ENCODE data around the gene SULT2B1. TPM values are rescaled to one million over a fixed set of nuclear protein-coding genes. Genes with fewer than 3 reads are reported as not detected.

Gene SULT2B1
- polyA plus RNA-seq, 2 of the 4 experiments (the other 2 are of a cell fraction), result 22.2 to 34.3 TPM

DNA sequence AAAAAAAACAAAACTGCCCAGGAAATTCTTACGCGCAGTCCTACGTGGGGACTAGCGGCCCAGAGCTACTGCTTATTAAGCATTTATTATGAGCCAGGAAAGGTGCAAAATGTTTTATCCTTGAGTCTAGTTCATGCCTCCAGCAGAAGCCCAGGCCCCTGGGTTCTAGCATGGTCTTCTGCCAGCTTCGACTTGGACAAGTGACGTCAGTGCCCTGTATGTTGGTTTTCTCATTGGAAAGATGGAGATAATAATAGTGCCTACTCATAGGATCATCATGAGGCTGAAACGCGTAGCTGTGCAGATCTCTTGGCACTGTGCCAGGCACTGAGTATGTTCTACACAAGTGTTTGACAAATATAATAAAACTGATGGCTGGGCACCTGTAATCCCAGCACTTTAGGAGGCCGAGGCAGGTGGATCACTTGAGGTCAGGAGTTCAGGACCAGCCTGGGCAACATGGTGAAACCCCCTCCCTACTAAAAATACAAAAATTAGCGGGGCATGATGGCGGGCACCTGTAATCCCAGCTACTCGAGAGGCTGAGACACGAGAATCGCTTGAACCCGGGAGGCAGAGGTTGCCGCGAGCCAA lies 12.4 kb upstream of the SULT2B1 start:
- H3K27ac ChIP-seq, result peak overlapping the region; percentile 43 to 71
- ATAC-seq, result peak; percentile 74 to 83
- DNase-seq (ENCODE audit: low read depth in 1 of 2, low spot score in 1 of 2), result peak; percentile 69 to 94

DNA sequence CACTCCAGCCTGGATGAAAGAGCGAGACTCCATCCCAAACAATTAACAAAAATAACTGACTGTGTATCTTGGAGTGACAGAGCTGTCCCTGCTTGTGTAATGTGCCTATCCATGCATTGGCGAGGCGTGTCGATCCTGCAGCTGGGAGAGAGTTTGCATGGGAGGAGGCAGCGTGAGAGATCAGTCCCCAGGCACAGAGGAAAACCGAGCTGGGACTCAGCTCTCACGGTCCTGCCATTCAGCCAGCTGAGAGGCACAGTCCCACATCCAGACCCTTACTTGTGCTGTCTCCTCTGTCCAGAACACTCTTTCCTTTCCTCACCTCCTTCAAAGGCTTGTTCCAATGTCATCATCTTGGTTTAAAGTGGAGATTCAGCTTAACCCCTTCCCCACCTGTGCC lies 11.9 kb upstream of the SULT2B1 start:
- FAIRE-seq (peak; percentile 65), ATAC-seq (peak; percentile 63 to 66), DNase-seq (ENCODE audit: low read depth in 1 of 2, low spot score in 1 of 2) (peak in 1 of 2 experiments; percentile 55)
- H3K4me2 ChIP-seq, result peak overlapping the region; percentile 37
- no peaks in the 10 kb centered on the region for H3K9me3 ChIP-seq
- POLR2A ChIA-PET, result interaction anchor here (1.0 to 1.6 kb wide), 3 partner anchors 14 to 44 kb away, joined by 3 to 10 read pairs (median 5); no protein-coding TSS in a partner anchor
- H3K4me1 ChIP-seq, result peaks cover 35% of the 10 kb centered on the region
- CTCF ChIA-PET, result interaction anchor here (1.0 to 6.8 kb wide), 10 partner anchors 9 to 68 kb away, joined by 3 to 42 read pairs (median 8); partner anchors contain the start of gene SULT2B1
- 53% methylated on average over 7 of the region's 7 CpGs for WGBS (ENCODE audit: missing lambda C conversion rate)
- TF ChIP-seq, protein P1, sequence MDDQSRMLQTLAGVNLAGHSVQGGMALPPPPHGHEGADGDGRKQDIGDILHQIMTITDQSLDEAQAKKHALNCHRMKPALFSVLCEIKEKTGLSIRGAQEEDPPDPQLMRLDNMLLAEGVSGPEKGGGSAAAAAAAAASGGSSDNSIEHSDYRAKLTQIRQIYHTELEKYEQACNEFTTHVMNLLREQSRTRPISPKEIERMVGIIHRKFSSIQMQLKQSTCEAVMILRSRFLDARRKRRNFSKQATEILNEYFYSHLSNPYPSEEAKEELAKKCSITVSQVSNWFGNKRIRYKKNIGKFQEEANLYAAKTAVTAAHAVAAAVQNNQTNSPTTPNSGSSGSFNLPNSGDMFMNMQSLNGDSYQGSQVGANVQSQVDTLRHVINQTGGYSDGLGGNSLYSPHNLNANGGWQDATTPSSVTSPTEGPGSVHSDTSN (IDR thresholded peaks at IDR 0.05), result no peak
- TF ChIP-seq KDM5A (IDR thresholded peaks at IDR 0.05), result no peak
- TF ChIP-seq HDAC2 (IDR thresholded peaks at IDR 0.05), result no peak
- TF ChIP-seq FOSB (CRISPR knock-in tag; IDR thresholded peaks at IDR 0.05), result no peak
- TF ChIP-seq CBX2 (IDR thresholded peaks at IDR 0.05; ENCODE audit: borderline replicate concordance, low read depth), result no peak
- TF ChIP-seq RAD21 (conservative IDR thresholded peaks at IDR 0.05 in 1 of 2, IDR thresholded peaks at IDR 0.05 in 1 of 2), result no peak
- no peak for TF ChIP-seq CHD2 (IDR thresholded peaks at IDR 0.05; ENCODE audit: low read length, partially characterized antibody)
- TF ChIP-seq, protein P2, sequence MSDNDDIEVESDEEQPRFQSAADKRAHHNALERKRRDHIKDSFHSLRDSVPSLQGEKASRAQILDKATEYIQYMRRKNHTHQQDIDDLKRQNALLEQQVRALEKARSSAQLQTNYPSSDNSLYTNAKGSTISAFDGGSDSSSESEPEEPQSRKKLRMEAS (IDR thresholded peaks at IDR 0.05), result no peak
- TF ChIP-seq RNF2 (IDR thresholded peaks at IDR 0.05; ENCODE audit: borderline replicate concordance, low read depth), result no peak
- peak overlapping the region; percentile 43 to 71 for H3K27ac ChIP-seq
- no peak overlapping the region for H3K4me3 ChIP-seq

More for the DNA sequence above, 12.4 kb upstream of the SULT2B1 start:
- ChIA-PET POLR2A (interaction anchor here (0.7 to 1.6 kb wide), 5 partner anchors 14 to 46 kb away, joined by 3 to 10 read pairs (median 3); no protein-coding TSS in a partner anchor), CTCF (interaction anchor here (0.6 to 6.8 kb wide), 15 partner anchors 10 to 69 kb away, joined by 3 to 42 read pairs (median 5); partner anchors contain the start of gene SULT2B1)
- TF ChIP-seq FOSB (CRISPR knock-in tag; IDR thresholded peaks at IDR 0.05), result no peak
- TF ChIP-seq HOXB5 (CRISPR knock-in tag; IDR thresholded peaks at IDR 0.05), result no peak
- no peak for TF ChIP-seq ZC3H11A (IDR thresholded peaks at IDR 0.05)
- TF ChIP-seq MAFK (IDR thresholded peaks at IDR 0.05; ENCODE audit: partially characterized antibody), result peak; percentile 78
- TF ChIP-seq, protein P2 (IDR thresholded peaks at IDR 0.05), result peak; percentile 22; the same call in 1 of the 2 replicates
- no peak for TF ChIP-seq CBX2 (IDR thresholded peaks at IDR 0.05; ENCODE audit: borderline replicate concordance, low read depth)
- no peak for TF ChIP-seq MYC (IDR thresholded peaks at IDR 0.05; ENCODE audit: borderline replicate concordance, low read length)
- TF ChIP-seq FOXS1 (CRISPR knock-in tag; IDR thresholded peaks at IDR 0.05), result no peak
- no peak for TF ChIP-seq CEBPB (IDR thresholded peaks at IDR 0.05)
- no peak for TF ChIP-seq RNF2 (IDR thresholded peaks at IDR 0.05; ENCODE audit: borderline replicate concordance, low read depth)
- 0 out of 5 replicates have a peak, but pooled peaks of 1 of the 2 experiments have one; percentile 19 for TF ChIP-seq JUN (IDR thresholded peaks at IDR 0.05)
- peak; percentile 59; the same call in 1 of the 2 replicates for TF ChIP-seq GATA3 (IDR thresholded peaks at IDR 0.05; ENCODE audit: borderline replicate concordance)
- no peak for TF ChIP-seq ZFP36 (IDR thresholded peaks at IDR 0.05; ENCODE audit: borderline replicate concordance, partially characterized antibody)
- TF ChIP-seq FOSL2 (IDR thresholded peaks at IDR 0.05), result no peak
- peak; percentile 72 for TF ChIP-seq FOSL2 (CRISPR knock-in tag; IDR thresholded peaks at IDR 0.05)
- no peak for TF ChIP-seq MAZ (IDR thresholded peaks at IDR 0.05; ENCODE audit: borderline replicate concordance, low read depth, low read length)
- peaks cover 31% of the 10 kb centered on the region for H3K4me1 ChIP-seq
- H3K4me2 ChIP-seq, result peak overlapping the region; percentile 37
- H3K4me3 ChIP-seq, result no peak overlapping the region
- FAIRE-seq, result peak; percentile 96
- 57% methylated on average over 17 of the region's 17 CpGs for WGBS (ENCODE audit: missing lambda C conversion rate)
- H3K9me3 ChIP-seq, result no peaks in the 10 kb centered on the region

DNA sequence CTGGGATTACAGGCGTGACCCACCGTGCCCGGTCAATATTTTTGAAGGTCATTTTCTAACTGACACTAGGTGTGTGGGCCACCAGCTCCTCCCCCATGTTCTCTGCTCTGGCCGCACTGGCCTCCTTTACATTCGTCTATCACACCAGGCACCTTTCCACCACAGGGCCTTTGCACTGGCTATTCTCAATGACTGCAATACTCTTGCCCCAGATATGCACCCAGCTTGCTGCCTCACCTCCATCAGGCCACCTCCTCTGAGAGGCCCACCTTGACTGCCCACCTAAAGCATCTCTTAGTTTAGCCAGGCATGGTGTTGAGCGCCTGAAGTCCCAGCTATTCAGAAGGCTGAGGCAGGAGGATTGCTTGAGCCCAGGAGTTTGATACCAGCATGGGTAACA lies 10.2 kb upstream of the SULT2B1 start:
- peak overlapping the region in 1 of 2 experiments; percentile 85; a peak in 2 of 6 replicates for H3K27ac ChIP-seq
- H3K4me1 ChIP-seq, result peaks cover 41% of the 10 kb centered on the region
- POLR2A ChIA-PET, result interaction anchor here (1.5 kb wide), 1 partner anchor 12 kb away, joined by 3 read pairs; no protein-coding TSS in a partner anchor
- no peak for FAIRE-seq
- CTCF ChIA-PET, result interaction anchor here (1.1 to 6.8 kb wide), 5 partner anchors 10 to 52 kb away, joined by 3 to 42 read pairs (median 12); partner anchors contain the start of gene SULT2B1
- no peak overlapping the region for H3K4me2 ChIP-seq
- DNase-seq (ENCODE audit: low read depth in 1 of 2, low spot score in 1 of 2), result no peak
- ATAC-seq, result no peak
- H3K9me3 ChIP-seq, result no peaks in the 10 kb centered on the region
- WGBS (ENCODE audit: missing lambda C conversion rate), result 91% methylated on average over 6 of the region's 6 CpGs
- H3K4me3 ChIP-seq, result no peak overlapping the region
- TF ChIP-seq, protein P2 (IDR thresholded peaks at IDR 0.05), result no peak
- no peak for TF ChIP-seq NFE2L2 (conservative IDR thresholded peaks at IDR 0.05; ENCODE audit: low read length)
- no peak for TF ChIP-seq POLR2AphosphoS2 (conservative IDR thresholded peaks at IDR 0.05; ENCODE audit: low read length)
- TF ChIP-seq ESRRA (IDR thresholded peaks at IDR 0.05; ENCODE audit: borderline replicate concordance, low read length), result no peak
- no peak for TF ChIP-seq SREBF2 (IDR thresholded peaks at IDR 0.05)
- TF ChIP-seq, protein P3, sequence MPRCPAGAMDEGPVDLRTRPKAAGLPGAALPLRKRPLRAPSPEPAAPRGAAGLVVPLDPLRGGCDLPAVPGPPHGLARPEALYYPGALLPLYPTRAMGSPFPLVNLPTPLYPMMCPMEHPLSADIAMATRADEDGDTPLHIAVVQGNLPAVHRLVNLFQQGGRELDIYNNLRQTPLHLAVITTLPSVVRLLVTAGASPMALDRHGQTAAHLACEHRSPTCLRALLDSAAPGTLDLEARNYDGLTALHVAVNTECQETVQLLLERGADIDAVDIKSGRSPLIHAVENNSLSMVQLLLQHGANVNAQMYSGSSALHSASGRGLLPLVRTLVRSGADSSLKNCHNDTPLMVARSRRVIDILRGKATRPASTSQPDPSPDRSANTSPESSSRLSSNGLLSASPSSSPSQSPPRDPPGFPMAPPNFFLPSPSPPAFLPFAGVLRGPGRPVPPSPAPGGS (IDR thresholded peaks at IDR 0.05), result no peak
- TF ChIP-seq, protein P4, sequence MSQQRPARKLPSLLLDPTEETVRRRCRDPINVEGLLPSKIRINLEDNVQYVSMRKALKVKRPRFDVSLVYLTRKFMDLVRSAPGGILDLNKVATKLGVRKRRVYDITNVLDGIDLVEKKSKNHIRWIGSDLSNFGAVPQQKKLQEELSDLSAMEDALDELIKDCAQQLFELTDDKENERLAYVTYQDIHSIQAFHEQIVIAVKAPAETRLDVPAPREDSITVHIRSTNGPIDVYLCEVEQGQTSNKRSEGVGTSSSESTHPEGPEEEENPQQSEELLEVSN (IDR thresholded peaks at IDR 0.05; ENCODE audit: borderline replicate concordance, low read depth), result no peak
- TF ChIP-seq NR3C1 (IDR thresholded peaks at IDR 0.05), result no peak
- TF ChIP-seq, protein P5, sequence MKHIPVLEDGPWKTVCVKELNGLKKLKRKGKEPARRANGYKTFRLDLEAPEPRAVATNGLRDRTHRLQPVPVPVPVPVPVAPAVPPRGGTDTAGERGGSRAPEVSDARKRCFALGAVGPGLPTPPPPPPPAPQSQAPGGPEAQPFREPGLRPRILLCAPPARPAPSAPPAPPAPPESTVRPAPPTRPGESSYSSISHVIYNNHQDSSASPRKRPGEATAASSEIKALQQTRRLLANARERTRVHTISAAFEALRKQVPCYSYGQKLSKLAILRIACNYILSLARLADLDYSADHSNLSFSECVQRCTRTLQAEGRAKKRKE (CRISPR knock-in tag; IDR thresholded peaks at IDR 0.05; ENCODE audit: low read depth), result no peak
- TF ChIP-seq RAD21 (conservative IDR thresholded peaks at IDR 0.05 in 1 of 2, IDR thresholded peaks at IDR 0.05 in 1 of 2), result no peak

Measured in A549 (cell line).